ENCODE data around the gene ZNRF1.

- no peak for TF ChIP-seq CTCF (IDR thresholded peaks at IDR 0.05)
- no peak for TF ChIP-seq POLR2A (IDR thresholded peaks at IDR 0.05)
- TF ChIP-seq POLR2AphosphoS5 (IDR thresholded peaks at IDR 0.05) = no peak
- TF ChIP-seq EP300 (IDR thresholded peaks at IDR 0.05; ENCODE audit: low read depth) = no peak
These were observed 55.7 kb downstream of the ZNRF1 start for GRCh38 chr16:75054556-75054947.
